HG03135 (cell line): ENCODE results near the gene ERC1.
"Not testable (repeated sequence)": the region's sequence is repeated elsewhere in the genome, so short reads cannot be mapped to it uniquely, and the experiment has no call there.

Source experiments
- ATAC-seq: cut with Tn5 transposase; IDR thresholded peaks from one replicate; pipeline ENCODE4 v1.9.1; 2021; ENCODE audit warnings: mild to moderate bottlenecking, moderate library complexity; ENCODE audit not compliant: unreplicated experiment

ERC1 gene

GRCh38 chr12:1069846-1070245 is 78.8 kb downstream of the ERC1 start:
- ATAC-seq: no peak

DNA sequence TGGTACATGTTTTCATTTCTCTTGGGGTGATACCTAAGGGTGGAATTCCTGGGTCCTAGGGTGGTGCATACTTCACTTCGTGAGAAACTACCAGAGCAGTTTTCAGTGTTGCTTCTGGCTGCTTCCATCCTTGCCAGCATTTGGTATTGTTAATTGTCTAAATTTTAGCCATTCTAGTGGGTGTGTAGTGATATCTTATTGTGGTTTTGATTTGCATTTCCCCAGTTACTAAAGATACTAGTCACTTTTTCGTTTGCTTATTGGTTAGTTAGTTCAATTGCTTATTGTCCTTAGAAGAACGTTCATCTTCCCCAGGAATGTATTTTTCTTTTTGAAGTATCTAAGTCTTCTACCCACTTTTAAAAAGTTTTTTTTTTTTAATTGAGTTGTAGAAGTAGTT is 80.2 kb downstream of the ERC1 start:
- no peak for ATAC-seq

GRCh38 chr12:1073652-1074051 is 82.6 kb downstream of the ERC1 start:
- ATAC-seq: no peak

DNA sequence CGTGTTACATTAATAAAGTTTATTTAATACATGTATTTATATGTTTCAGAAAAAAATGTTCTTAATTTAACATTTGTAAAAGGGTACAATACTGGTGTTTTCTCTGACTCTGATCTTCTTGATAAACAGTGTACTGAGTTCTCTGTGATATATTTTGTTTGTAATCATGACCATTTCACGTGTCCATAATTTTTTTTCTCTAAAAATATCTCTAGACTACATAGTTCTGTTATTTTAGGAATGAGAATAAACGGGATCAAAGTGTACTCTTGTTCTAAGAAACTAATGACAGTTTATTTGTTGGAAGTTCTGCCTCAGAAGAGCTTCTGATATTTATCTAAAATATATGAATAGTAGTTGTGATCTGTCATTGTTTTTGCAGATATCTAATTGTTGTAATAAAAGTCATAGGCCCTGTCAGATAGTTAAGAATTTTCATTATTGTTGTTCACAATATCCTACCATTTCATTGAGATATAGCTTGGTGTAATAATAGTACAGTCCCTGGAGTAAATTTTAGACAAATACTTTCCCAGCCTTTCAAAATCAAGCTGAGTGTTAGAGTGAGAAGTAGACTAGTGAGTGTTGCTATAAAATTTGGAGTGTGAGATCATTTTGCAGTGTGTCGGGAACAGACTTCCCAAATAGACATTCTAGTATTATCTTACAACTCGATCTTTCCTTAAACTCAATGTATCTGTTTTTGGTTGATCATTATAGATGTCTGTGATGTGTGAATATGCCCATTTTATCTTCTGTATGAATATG is 86.2 kb downstream of the ERC1 start:
- ATAC-seq: no peak

DNA sequence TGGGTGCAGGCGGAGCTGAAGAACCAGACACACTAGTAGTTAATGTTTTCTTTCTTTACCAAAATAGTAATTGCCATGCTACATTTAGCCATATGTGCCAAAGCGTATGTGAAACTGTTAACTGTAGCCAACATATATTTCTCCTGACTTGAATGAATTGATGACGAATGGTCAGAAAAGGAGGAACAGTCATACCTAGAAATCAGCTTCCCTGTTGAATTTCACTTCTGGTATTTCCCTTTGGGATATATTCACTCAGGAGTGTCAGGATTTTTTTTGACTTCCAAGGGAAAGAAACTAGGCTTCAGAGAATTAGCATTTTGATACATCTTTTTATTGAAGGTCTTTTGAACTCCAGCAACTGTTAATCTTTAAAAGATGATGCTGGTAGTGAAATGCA is 87.0 kb downstream of the ERC1 start:
- no peak for ATAC-seq

DNA sequence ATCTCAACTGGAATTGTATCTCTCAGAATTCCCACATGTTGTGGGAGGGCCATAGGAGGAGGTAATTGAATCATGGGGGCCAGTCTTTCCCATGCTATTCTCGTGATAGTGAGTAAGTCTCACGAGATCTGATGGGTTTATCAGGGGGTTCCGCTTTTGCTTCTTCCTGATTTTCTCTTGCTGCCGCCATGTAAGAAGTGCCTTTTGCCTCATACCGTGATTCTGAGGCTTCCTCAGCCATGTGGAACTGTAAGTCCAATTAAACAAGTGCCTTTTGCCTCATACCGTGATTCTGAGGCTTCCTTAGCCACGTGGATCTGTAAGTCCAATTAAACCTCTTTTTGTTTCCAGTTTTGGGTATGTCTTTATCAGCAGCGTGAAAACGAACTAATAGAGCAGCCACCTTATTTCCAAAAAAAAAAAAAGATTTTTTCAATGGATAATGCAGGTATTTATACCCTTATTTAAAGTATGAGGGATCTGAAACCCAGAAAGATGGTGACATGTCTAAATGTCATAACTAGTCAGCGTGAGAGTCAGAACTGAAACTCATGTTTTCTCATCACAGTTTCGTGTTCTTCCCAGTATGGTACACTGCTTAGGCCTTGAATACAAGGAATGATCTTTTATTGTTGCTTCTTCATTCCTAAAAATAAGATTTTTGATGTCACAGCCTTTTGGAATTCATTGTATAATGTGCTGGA is 89.6 kb downstream of the ERC1 start:
- no peak for ATAC-seq

DNA sequence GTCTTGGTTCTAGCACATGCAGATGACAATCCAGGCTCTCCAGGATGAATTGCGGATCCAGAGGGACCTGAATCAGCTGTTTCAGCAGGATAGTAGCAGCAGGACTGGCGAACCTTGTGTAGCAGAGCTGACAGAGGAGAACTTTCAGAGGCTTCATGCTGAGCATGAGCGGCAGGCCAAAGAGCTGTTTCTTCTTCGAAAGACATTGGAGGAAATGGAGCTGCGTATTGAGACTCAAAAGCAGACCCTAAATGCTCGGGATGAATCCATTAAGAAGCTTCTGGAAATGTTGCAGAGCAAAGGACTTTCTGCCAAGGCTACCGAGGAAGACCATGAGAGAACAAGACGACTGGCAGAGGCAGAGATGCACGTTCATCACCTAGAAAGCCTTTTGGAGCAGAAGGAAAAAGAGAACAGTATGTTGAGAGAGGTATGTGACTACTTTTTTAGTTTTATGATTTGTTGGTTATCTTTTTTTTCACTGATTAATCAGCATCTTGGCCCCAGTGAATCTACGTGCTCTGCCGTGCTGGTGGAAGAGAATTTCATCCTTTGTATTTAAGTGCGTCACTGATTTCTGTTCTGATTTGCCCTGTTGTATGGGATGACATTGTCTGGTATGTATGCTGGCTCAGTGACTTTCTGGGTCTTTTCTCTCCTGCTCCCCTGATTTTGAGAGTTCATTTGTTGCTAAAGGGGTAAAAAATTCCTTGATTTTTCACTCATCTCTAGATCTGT is 92.3 kb downstream of the ERC1 start:
- ATAC-seq: no peak

- ATAC-seq: no peak
Measured at GRCh38 chr12:1083889-1084262, 92.9 kb downstream of the ERC1 start.

- no peak for ATAC-seq
Measured at GRCh38 chr12:1091350-1091749, 100.3 kb downstream of the ERC1 start.

- ATAC-seq: no peak
Measured at GRCh38 chr12:1093166-1093751, 102.2 kb downstream of the ERC1 start.

- no peak for ATAC-seq
Measured at GRCh38 chr12:1094714-1095113, 103.7 kb downstream of the ERC1 start.

- ATAC-seq: no peak
Measured at GRCh38 chr12:1099158-1099557, 108.1 kb downstream of the ERC1 start.

DNA sequence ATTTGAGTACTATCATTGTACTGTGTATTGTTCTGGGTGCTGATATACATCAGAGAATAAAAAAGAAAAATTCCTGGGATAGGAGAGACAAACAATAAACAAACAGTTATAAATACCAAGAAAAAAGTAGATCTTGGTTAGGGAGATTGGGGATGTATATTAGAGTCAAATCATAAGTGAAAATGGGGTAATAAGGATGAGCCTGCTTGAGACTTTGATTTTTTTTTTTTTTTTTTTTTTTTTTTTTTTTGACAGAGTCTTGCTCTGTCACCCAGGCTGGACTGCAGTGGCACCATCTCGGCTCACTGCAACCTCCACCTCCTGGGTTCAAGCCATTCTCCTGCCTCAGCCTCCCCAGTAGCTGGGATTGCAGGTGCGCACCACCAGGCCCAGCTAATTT is 108.6 kb downstream of the ERC1 start:
- ATAC-seq: not testable (repeated sequence)

GRCh38 chr12:1102115-1102514 is 111.1 kb downstream of the ERC1 start:
- ATAC-seq: no peak

DNA sequence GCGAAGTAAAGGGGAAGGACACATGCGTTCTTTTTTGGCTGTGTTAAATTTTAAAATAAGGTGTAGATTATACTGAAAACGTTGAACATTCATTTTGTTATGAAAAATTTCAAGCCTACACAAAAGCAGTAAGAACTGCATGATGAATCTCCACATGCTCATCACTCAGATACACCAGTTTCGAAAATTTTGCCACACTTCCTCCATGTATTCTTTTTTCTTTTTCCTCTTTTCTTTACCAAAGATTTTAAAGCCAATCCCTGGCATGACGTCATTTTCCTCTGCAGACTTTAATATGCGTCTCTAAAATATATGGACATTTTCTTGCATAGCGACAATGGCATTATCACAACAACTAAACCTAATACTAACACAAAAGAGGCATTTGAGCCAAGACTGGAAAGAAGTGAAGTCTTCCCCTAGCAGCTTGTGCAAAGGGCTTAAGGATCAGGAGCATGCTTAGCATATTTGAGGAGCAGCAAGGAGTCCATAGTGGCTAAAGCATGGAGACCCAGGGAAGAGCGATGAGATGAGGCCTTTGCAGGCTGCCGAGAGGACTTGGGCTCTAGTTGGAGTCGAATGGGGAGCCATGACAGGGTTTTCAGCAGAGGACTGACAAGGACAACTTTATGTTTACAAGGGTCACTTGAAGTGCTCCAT is 111.9 kb downstream of the ERC1 start:
- ATAC-seq: no peak

- ATAC-seq: no peak
Measured at GRCh38 chr12:1103632-1104031, 112.6 kb downstream of the ERC1 start.

GRCh38 chr12:1104088-1104800 is 113.2 kb downstream of the ERC1 start:
- no peak for ATAC-seq

DNA sequence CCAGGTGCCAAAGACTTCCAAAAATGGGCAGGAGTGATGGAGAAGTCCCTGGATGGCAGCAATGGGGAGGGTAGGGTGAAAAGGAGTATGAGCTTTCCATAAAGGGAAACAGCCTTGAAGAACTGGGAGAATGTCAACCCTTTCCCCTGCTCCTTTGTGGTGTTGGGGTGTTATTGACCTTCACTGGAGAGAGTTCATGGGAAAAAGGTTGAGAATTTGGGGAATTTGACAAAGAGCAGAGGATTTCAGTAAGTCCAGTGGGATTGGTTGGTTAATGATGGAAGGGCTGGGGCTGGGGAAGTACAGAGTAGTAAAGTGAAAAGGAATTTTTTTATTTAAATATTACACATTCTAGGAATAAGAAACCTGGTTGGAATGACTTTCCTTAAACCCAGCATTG is 116.6 kb downstream of the ERC1 start:
- ATAC-seq: no peak

GRCh38 chr12:1108276-1108675 is 117.3 kb downstream of the ERC1 start:
- no peak for ATAC-seq

- ATAC-seq: no peak
Measured at GRCh38 chr12:1115484-1116231, 124.6 kb downstream of the ERC1 start.
